ENCODE measurements around the gene NIBAN1.
A peak's percentile ranks its signal among the peaks of the same experiment; 100 is the strongest.

The NIBAN1 gene

GRCh38 chr1:184986250-184986649 is 11.9 kb upstream of the NIBAN1 start:
- ATAC-seq (replicated peaks) (no peak), DNase-seq (no peak)
- Mint-ChIP-seq H3K9me3 (no peaks in the 10 kb centered on the region), H3K4me3 (no peak overlapping the region), H3K36me3 (no peaks in the 10 kb centered on the region), H3K27ac (no peak overlapping the region), H3K4me1 (peaks cover 4 to 7% of the 10 kb centered on the region in 2 donors), H3K27me3 (peaks cover 11 to 14% of the 10 kb centered on the region in 2 donors)

DNA sequence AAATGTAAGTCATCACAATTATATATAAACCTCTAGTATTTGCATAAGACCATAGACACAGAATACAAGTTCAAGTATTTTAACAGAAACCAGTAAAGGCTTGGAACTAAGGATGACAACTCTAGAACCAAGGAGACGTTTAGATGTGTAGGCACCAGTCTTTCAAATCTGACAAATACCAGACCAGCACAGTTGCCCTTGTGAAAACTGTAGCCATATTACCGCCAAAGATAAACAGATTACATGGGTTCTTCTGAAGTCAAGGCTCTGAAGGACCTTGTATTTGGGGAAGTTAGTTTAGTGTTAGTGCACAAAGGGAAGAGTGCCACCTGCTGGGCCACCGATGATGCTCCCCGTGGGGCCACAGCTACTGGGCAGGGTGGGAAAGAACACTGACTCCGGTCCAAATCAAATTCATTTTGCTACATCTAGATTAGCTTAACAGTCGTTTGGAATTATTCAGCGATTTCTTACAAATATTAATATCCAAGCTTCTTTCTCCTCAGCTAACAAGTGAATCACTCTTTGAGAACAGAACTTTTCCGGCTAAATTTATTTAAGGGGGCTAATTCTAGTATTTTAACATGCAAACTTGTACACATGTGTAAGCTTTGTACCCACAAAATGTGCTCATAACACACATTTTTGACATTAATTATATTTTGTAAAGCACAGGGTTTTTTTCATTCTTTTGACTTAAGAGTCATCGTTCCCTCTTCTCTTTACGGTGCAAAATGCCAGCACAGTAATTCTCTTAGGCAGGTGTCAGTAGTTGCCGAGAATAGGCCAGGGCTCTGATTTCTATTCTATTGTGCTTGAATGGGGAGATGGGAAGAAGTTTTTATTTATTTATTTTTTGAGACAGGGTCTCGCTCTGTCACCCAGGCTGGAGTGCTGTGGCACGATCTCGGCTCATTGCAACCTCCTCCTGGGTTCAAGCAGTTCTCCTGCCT is 8.0 kb upstream of the NIBAN1 start:
- H3K27ac Mint-ChIP-seq: no peak overlapping the region
- peaks cover 6 to 7% of the 10 kb centered on the region in 2 donors for H3K4me1 Mint-ChIP-seq
- ATAC-seq (replicated peaks): peak; percentile 100

GRCh38 chr1:184980726-184981125 is 6.4 kb upstream of the NIBAN1 start:
- DNase-seq (no peak), ATAC-seq (replicated peaks) (no peak)
- peaks cover 0 to 2% of the 10 kb centered on the region in 2 donors for H3K9me3 Mint-ChIP-seq
- no peak overlapping the region for H3K4me3 Mint-ChIP-seq
- peaks cover 6 to 7% of the 10 kb centered on the region in 2 donors for H3K4me1 Mint-ChIP-seq
- H3K36me3 Mint-ChIP-seq: no peaks in the 10 kb centered on the region
- no peak overlapping the region for H3K27ac Mint-ChIP-seq
- peaks cover 3 to 7% of the 10 kb centered on the region in 2 donors for H3K27me3 Mint-ChIP-seq

More for the DNA sequence above, 8.0 kb upstream of the NIBAN1 start:
- no peaks in the 10 kb centered on the region for H3K36me3 Mint-ChIP-seq
- no peak overlapping the region for H3K4me3 Mint-ChIP-seq
- H3K27me3 Mint-ChIP-seq: peaks cover 11 to 14% of the 10 kb centered on the region in 2 donors
- peaks cover 0 to 2% of the 10 kb centered on the region in 2 donors for H3K9me3 Mint-ChIP-seq
- DNase-seq: peak; percentile 57

DNA sequence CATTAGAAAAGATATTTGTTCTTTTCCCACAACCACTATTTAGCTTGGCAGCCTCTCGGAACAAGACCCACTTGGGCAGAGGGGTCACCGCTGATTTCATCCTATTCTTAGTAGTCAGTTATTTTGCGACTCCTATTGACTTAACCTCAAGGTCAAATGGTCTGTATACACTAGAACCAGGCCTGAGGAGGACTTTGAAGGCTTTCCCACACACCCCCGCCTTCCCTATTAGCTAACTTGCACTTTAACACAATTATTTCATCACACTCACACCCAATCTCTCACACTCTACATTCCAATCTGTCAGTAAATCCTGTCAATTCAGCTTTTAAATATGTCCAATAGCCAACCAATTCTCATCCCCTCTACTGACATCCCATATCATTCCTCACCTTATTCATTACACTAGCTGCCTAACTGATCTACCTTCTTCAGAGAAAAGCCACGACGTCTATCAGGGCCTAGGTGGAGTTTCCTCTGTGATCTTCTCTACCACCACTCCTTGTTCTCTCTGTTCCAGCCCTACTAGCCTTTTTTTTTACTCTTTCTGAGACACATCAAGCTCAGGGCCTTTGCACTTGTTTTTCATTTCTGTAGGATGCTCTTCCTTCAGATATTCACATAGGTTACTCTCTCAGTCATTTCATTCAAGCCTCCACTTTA is 1.0 kb upstream of the NIBAN1 start:
- no peak overlapping the region for H3K27ac Mint-ChIP-seq
- no peaks in the 10 kb centered on the region for H3K36me3 Mint-ChIP-seq
- peaks cover 0 to 2% of the 10 kb centered on the region in 2 donors for H3K9me3 Mint-ChIP-seq
- DNase-seq (no peak), ATAC-seq (replicated peaks) (no peak)
- peaks cover 26 to 42% of the 10 kb centered on the region in 2 donors for H3K4me1 Mint-ChIP-seq
- H3K4me3 Mint-ChIP-seq: peak overlapping the region in 1 of 2 donors; percentile 0
- no peaks in the 10 kb centered on the region for H3K27me3 Mint-ChIP-seq

- H3K36me3 Mint-ChIP-seq: no peaks in the 10 kb centered on the region
- H3K4me3 Mint-ChIP-seq: peak overlapping the region; percentile 68 to 88
- H3K27me3 Mint-ChIP-seq: no peaks in the 10 kb centered on the region
- peaks cover 0 to 2% of the 10 kb centered on the region in 2 donors for H3K9me3 Mint-ChIP-seq
- H3K4me1 Mint-ChIP-seq: peaks cover 30 to 47% of the 10 kb centered on the region in 2 donors
- H3K27ac Mint-ChIP-seq: peak overlapping the region; percentile 78
- no peak for ATAC-seq (replicated peaks)
- DNase-seq: no peak
Observed at GRCh38 chr1:184974837-184975115, 468 bp upstream of the NIBAN1 start.

DNA sequence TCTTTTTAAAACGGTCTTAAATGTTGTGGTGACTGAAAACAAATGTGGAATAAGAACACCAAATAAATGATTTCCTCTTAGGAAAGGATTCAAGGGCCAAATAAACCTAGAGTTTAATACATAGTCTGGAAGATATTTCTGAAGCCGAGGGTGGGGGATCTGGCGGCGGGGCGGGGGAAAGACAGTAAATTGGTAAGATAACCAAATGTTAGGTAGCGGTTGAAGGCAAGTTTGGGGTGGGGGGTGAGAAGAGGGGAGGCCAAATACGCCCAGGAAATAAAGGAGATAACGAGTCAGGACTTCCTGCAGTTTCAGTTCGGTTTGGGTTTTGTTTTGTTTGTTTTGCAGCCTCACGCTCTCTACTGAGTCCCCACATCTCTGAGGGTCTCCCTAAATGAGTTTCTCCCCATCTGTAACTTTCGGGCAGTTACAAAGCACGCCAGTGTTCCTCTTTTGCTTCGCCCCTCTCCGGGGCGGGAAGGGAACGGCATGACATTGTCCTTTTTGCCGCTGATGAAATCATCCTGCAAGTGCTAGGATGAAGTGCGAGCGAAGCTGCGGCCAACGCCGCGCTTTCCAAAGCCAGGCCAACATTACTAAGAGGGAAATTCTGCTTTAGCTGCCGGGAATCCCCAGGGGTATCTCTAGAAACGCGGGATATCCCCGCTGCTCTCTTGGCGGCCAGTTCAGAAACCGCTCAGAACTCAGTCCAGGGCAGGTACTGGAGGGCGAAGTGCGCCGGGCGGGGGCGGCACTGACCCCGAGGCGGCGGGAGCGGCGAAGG is 844 bp downstream of the NIBAN1 start:
- H3K27ac Mint-ChIP-seq: peak overlapping the region; percentile 94
- ATAC-seq (replicated peaks) (peak; percentile 69 to 71), DNase-seq (peak; percentile 79)
- H3K4me1 Mint-ChIP-seq: peaks cover 34 to 51% of the 10 kb centered on the region in 2 donors
- no peaks in the 10 kb centered on the region for H3K36me3 Mint-ChIP-seq
- H3K27me3 Mint-ChIP-seq: no peaks in the 10 kb centered on the region
- peaks cover 0 to 2% of the 10 kb centered on the region in 2 donors for H3K9me3 Mint-ChIP-seq
- H3K4me3 Mint-ChIP-seq: peak overlapping the region; percentile 88 to 89

GRCh38 chr1:184972315-184973055 is 1.8 kb downstream of the NIBAN1 start:
- Mint-ChIP-seq H3K36me3 (no peaks in the 10 kb centered on the region), H3K4me3 (peak overlapping the region; percentile 19 to 88), H3K27me3 (no peaks in the 10 kb centered on the region), H3K4me1 (peaks cover 36 to 55% of the 10 kb centered on the region in 2 donors), H3K9me3 (no peaks in the 10 kb centered on the region), H3K27ac (peak overlapping the region; percentile 94)
- ATAC-seq (replicated peaks) (no peak), DNase-seq (no peak)

DNA sequence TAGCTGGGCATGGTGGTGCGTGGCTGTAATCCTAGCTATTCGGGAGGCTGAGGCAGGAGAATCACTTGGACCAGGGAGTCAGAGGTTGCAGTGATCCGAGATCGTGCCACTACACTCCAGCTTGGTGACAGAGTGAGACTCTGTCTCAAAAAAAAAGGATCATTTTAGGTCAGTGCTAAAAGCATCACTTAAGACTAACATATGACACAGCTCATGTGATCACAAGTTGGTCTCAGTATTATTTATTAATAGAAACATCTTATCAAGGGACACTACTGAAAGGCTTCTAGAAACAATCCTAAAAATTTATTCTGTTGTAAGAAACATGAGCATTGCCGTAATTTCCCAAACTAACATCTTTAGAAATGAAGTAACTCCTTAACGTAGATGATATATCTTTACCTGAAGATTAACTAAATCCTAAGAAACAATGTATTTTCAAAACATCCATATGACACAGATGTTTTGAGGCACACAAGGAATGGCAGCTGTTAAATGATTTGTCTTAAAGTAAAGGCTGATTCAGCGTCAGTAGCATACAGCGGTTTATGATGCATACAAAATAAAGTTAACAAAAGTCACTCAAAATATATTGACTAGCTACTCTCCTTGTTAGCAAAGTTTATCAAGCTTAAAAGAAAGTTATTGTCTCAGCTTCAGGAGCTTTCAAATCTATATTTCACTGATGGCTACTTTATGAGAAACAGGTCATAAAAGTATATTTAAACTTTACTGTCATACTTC is 2.6 kb downstream of the NIBAN1 start:
- H3K27ac Mint-ChIP-seq: peak overlapping the region; percentile 86
- no peaks in the 10 kb centered on the region for H3K27me3 Mint-ChIP-seq
- H3K36me3 Mint-ChIP-seq: no peaks in the 10 kb centered on the region
- peaks cover 37 to 55% of the 10 kb centered on the region in 2 donors for H3K4me1 Mint-ChIP-seq
- ATAC-seq (replicated peaks) (no peak), DNase-seq (no peak)
- H3K9me3 Mint-ChIP-seq: no peaks in the 10 kb centered on the region
- H3K4me3 Mint-ChIP-seq: no peak overlapping the region

DNA sequence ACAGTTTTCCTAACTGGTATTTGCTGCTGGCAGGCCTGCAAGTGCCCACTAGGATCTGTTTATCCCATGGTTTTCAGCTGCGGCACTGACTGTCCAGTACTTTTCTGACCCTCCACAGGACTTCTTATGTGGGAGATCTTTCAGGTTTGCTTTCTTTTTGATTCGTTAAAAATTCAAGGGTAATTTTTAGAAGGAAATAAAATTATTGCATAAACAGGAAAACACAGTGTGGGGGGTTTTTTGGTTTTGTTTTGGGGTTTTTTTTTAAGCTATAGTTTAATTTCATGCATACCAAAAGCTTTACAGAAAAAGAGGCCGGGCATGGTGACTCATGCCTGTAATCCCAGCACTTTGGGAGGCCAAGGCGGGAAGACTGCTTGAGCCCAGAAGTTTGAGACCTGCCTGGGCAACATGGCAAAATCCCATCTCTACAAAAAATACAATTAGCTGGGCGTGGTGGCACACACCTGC is 3.6 kb downstream of the NIBAN1 start:
- Mint-ChIP-seq H3K4me3 (peak overlapping the region; percentile 47 to 60), H3K4me1 (peaks cover 39 to 55% of the 10 kb centered on the region in 2 donors)

GRCh38 chr1:184966989-184967388 is 7.3 kb downstream of the NIBAN1 start:
- H3K36me3 Mint-ChIP-seq: peaks cover 2 to 9% of the 10 kb centered on the region in 2 donors

More for the DNA sequence above, 3.6 kb downstream of the NIBAN1 start:
- Mint-ChIP-seq H3K27ac (peak overlapping the region; percentile 86), H3K36me3 (no peaks in the 10 kb centered on the region), H3K9me3 (no peaks in the 10 kb centered on the region), H3K27me3 (no peaks in the 10 kb centered on the region)
- ATAC-seq (replicated peaks): no peak
- no peak for DNase-seq

GRCh38 chr1:184965944-184966860 is 8.1 kb downstream of the NIBAN1 start:
- no peaks in the 10 kb centered on the region for H3K27me3 Mint-ChIP-seq
- no peak overlapping the region for H3K4me3 Mint-ChIP-seq
- peaks cover 5 to 16% of the 10 kb centered on the region in 2 donors for H3K36me3 Mint-ChIP-seq
- ATAC-seq (replicated peaks): no peak
- DNase-seq: no peak
- H3K4me1 Mint-ChIP-seq: peaks cover 30 to 33% of the 10 kb centered on the region in 2 donors
- no peak overlapping the region for H3K27ac Mint-ChIP-seq
- H3K9me3 Mint-ChIP-seq: peaks cover 2 to 4% of the 10 kb centered on the region in 2 donors

More at GRCh38 chr1:184966989-184967388, 7.3 kb downstream of the NIBAN1 start:
- H3K4me3 Mint-ChIP-seq: no peak overlapping the region
- ATAC-seq (replicated peaks): no peak
- H3K4me1 Mint-ChIP-seq: peaks cover 30 to 38% of the 10 kb centered on the region in 2 donors
- DNase-seq: no peak
- no peak overlapping the region for H3K27ac Mint-ChIP-seq
- H3K9me3 Mint-ChIP-seq: no peaks in the 10 kb centered on the region
- no peaks in the 10 kb centered on the region for H3K27me3 Mint-ChIP-seq

- ATAC-seq (replicated peaks) (no peak), DNase-seq (no peak)
- H3K9me3 Mint-ChIP-seq: peaks cover 2 to 4% of the 10 kb centered on the region in 2 donors
- H3K27ac Mint-ChIP-seq: no peak overlapping the region
- no peaks in the 10 kb centered on the region for H3K27me3 Mint-ChIP-seq
- peaks cover 25% of the 10 kb centered on the region in 2 donors for H3K4me1 Mint-ChIP-seq
- peaks cover 5 to 17% of the 10 kb centered on the region in 2 donors for H3K36me3 Mint-ChIP-seq
- H3K4me3 Mint-ChIP-seq: no peak overlapping the region
Observed at GRCh38 chr1:184965439-184965838, 8.9 kb downstream of the NIBAN1 start.
